Activated CD4-positive, alpha-beta T cell treated with anti-CD3 and anti-CD28 coated beads, Interleukin-2, amount 10 ng/mL, durations not matched to agents 7 days and 5 days (primary cell): ENCODE data around the gene RBPJ. TPM values are rescaled to one million over a fixed set of nuclear protein-coding genes. Genes with fewer than 3 reads are reported as not detected.
"Not testable (repeated sequence)": the region's sequence is repeated elsewhere in the genome, so short reads cannot be mapped to it uniquely, and the experiment has no call there.

Experiments
- CTCF ChIA-PET: fragments of 350-600 bp; sonication (Branson Sonifier 250); formaldehyde crosslinking; loops from one replicate; lab custom pipeline; 2021; ENCODE audit warnings: antibody characterized with exemption; lab: Charles Lee
- POLR2A ChIA-PET: fragments of 350-600 bp; sonication (Branson Sonifier 250); formaldehyde crosslinking; loops from one replicate; lab custom pipeline; 2021; ENCODE audit warnings: antibody characterized with exemption; lab: Charles Lee
- DNase-seq: peaks from one replicate; pipeline ENCODE4 v3.0.0-alpha.2; 2020
- H3K27ac Mint-ChIP-seq: one replicate; pipeline ENCODE4 v1.8.0; 2021; ENCODE audit warnings: mild to moderate bottlenecking, moderate library complexity, mixed read lengths
- H3K27me3 Mint-ChIP-seq: one replicate; pipeline ENCODE4 v1.8.0; 2021; ENCODE audit warnings: mixed read lengths
- H3K36me3 Mint-ChIP-seq: one replicate; pipeline ENCODE4 v1.8.0; 2021; ENCODE audit warnings: low read depth, mixed read lengths
- H3K4me1 Mint-ChIP-seq: one replicate; pipeline ENCODE4 v1.8.0; 2021; ENCODE audit warnings: mixed read lengths
- H3K4me3 Mint-ChIP-seq: one replicate; pipeline ENCODE4 v1.8.0; 2021; ENCODE audit warnings: mild to moderate bottlenecking, moderate library complexity, mixed read lengths
- H3K9me3 Mint-ChIP-seq: one replicate; pipeline ENCODE4 v1.8.0; 2021; ENCODE audit warnings: mixed read lengths
- total RNA-seq, 2 experiments: library from RNA; stranded (reverse); gene quantifications; one replicate each; pipeline ENCODE4 v1.2.3, GENCODE V29; 2021

Gene RBPJ
- total RNA-seq, 2 experiments from 2014 or later: 66.4 to 74.9 TPM

- ChIA-PET POLR2A (no interaction called here), CTCF (interaction anchor here (0.8 kb wide), 1 partner anchor 42 kb away, joined by 3 read pairs; no protein-coding TSS in a partner anchor)
- H3K27me3 Mint-ChIP-seq: no peaks in the 10 kb centered on the region
Observed at GRCh38 chr4:26354491-26354890, 33.7 kb downstream of the RBPJ start.

GRCh38 chr4:26355392-26356052 lies 34.7 kb downstream of the RBPJ start:
- no peak overlapping the region for H3K4me3 Mint-ChIP-seq
- ChIA-PET CTCF (interaction anchor here (0.8 to 1.4 kb wide), 3 partner anchors 30 to 55 kb away, joined by 3 to 5 read pairs (median 3); no protein-coding TSS in a partner anchor), POLR2A (interaction anchor here (0.6 kb wide), 1 partner anchor 15 kb away, joined by 3 read pairs; no protein-coding TSS in a partner anchor)
- no peak for DNase-seq
- H3K27ac Mint-ChIP-seq: no peak overlapping the region
- peaks cover 14% of the 10 kb centered on the region for H3K4me1 Mint-ChIP-seq
- no peaks in the 10 kb centered on the region for H3K9me3 Mint-ChIP-seq
- peaks cover 3% of the 10 kb centered on the region for H3K36me3 Mint-ChIP-seq
- H3K27me3 Mint-ChIP-seq: no peaks in the 10 kb centered on the region

More at GRCh38 chr4:26354491-26354890, 33.7 kb downstream of the RBPJ start:
- H3K4me3 Mint-ChIP-seq: no peak overlapping the region
- peaks cover 15% of the 10 kb centered on the region for H3K4me1 Mint-ChIP-seq
- no peak for DNase-seq
- H3K27ac Mint-ChIP-seq: no peak overlapping the region
- peaks cover 3% of the 10 kb centered on the region for H3K36me3 Mint-ChIP-seq
- H3K9me3 Mint-ChIP-seq: no peaks in the 10 kb centered on the region

- DNase-seq: no peak
- H3K36me3 Mint-ChIP-seq: peaks cover 3% of the 10 kb centered on the region
- CTCF ChIA-PET: interaction anchor here (1.4 kb wide), 2 partner anchors 31 to 55 kb away, joined by 3 to 5 read pairs; no protein-coding TSS in a partner anchor
- no peak overlapping the region for H3K27ac Mint-ChIP-seq
- H3K4me1 Mint-ChIP-seq: peaks cover 17% of the 10 kb centered on the region
- no peak overlapping the region for H3K4me3 Mint-ChIP-seq
- no peaks in the 10 kb centered on the region for H3K27me3 Mint-ChIP-seq
- H3K9me3 Mint-ChIP-seq: no peaks in the 10 kb centered on the region
- POLR2A ChIA-PET: interaction anchor here (0.6 kb wide), 1 partner anchor 16 kb away, joined by 3 read pairs; no protein-coding TSS in a partner anchor
Observed at GRCh38 chr4:26356081-26356501, 35.3 kb downstream of the RBPJ start.

GRCh38 chr4:26359521-26359920 lies 38.7 kb downstream of the RBPJ start:
- H3K27me3 Mint-ChIP-seq, H3K9me3 Mint-ChIP-seq, H3K4me3 Mint-ChIP-seq, H3K36me3 Mint-ChIP-seq, POLR2A ChIA-PET, H3K27ac Mint-ChIP-seq, DNase-seq: not testable (repeated sequence)
- H3K4me1 Mint-ChIP-seq: peaks cover 33% of the 10 kb centered on the region
- CTCF ChIA-PET: interaction anchor here (0.8 kb wide), 1 partner anchor 11 kb away, joined by 3 read pairs; no protein-coding TSS in a partner anchor

GRCh38 chr4:26360273-26360672 lies 39.5 kb downstream of the RBPJ start:
- POLR2A ChIA-PET: no interaction called here
- Mint-ChIP-seq H3K9me3 (no peaks in the 10 kb centered on the region), H3K4me1 (peaks cover 31% of the 10 kb centered on the region), H3K27ac (no peak overlapping the region), H3K36me3 (peaks cover 5% of the 10 kb centered on the region), H3K4me3 (no peak overlapping the region), H3K27me3 (no peaks in the 10 kb centered on the region)
- DNase-seq: no peak
- CTCF ChIA-PET: interaction anchor here (0.6 to 2.5 kb wide), 4 partner anchors 11 to 48 kb away, joined by 3 to 9 read pairs (median 4); no protein-coding TSS in a partner anchor

- Mint-ChIP-seq H3K27me3 (no peaks in the 10 kb centered on the region), H3K36me3 (peaks cover 5% of the 10 kb centered on the region), H3K9me3 (no peaks in the 10 kb centered on the region), H3K4me1 (peaks cover 34% of the 10 kb centered on the region), H3K27ac (peak overlapping the region; percentile 55), H3K4me3 (no peak overlapping the region)
- no peak for DNase-seq
- CTCF ChIA-PET: interaction anchor here (1.0 to 2.5 kb wide), 2 partner anchors 11 to 12 kb away, joined by 4 to 9 read pairs; no protein-coding TSS in a partner anchor
- POLR2A ChIA-PET: no interaction called here
Observed at GRCh38 chr4:26360864-26361263, 40.0 kb downstream of the RBPJ start.

- no peaks in the 10 kb centered on the region for H3K27me3 Mint-ChIP-seq
- peaks cover 38% of the 10 kb centered on the region for H3K4me1 Mint-ChIP-seq
- no peak overlapping the region for H3K4me3 Mint-ChIP-seq
- H3K27ac Mint-ChIP-seq: peak overlapping the region; percentile 55
- no peak for DNase-seq
- H3K9me3 Mint-ChIP-seq: no peaks in the 10 kb centered on the region
- ChIA-PET POLR2A (no interaction called here), CTCF (interaction anchor here (2.5 kb wide), 1 partner anchor 12 kb away, joined by 9 read pairs; no protein-coding TSS in a partner anchor)
- H3K36me3 Mint-ChIP-seq: peaks cover 5% of the 10 kb centered on the region
Observed at GRCh38 chr4:26361297-26361696, 40.5 kb downstream of the RBPJ start.

- DNase-seq: no peak
- H3K9me3 Mint-ChIP-seq: no peaks in the 10 kb centered on the region
- H3K36me3 Mint-ChIP-seq: peaks cover 12% of the 10 kb centered on the region
- no peak overlapping the region for H3K4me3 Mint-ChIP-seq
- POLR2A ChIA-PET: no interaction called here
- H3K4me1 Mint-ChIP-seq: peaks cover 39% of the 10 kb centered on the region
- no peak overlapping the region for H3K27ac Mint-ChIP-seq
- CTCF ChIA-PET: interaction anchor here (0.7 to 2.5 kb wide), 2 partner anchors 14 to 25 kb away, joined by 3 to 9 read pairs; no protein-coding TSS in a partner anchor
- H3K27me3 Mint-ChIP-seq: no peaks in the 10 kb centered on the region
Observed at GRCh38 chr4:26362745-26363439, 42.1 kb downstream of the RBPJ start.

- H3K27me3 Mint-ChIP-seq: no peaks in the 10 kb centered on the region
- H3K4me1 Mint-ChIP-seq: peaks cover 49% of the 10 kb centered on the region
- ChIA-PET POLR2A (no interaction called here), CTCF (no interaction called here)
- DNase-seq: no peak
- peaks cover 23% of the 10 kb centered on the region for H3K36me3 Mint-ChIP-seq
- no peak overlapping the region for H3K4me3 Mint-ChIP-seq
- H3K9me3 Mint-ChIP-seq: no peaks in the 10 kb centered on the region
- no peak overlapping the region for H3K27ac Mint-ChIP-seq
Observed at GRCh38 chr4:26365537-26366150, 44.8 kb downstream of the RBPJ start.

GRCh38 chr4:26367811-26368210 lies 47.0 kb downstream of the RBPJ start:
- ChIA-PET CTCF (no interaction called here), POLR2A (no interaction called here)
- Mint-ChIP-seq H3K9me3 (no peaks in the 10 kb centered on the region), H3K4me3 (no peak overlapping the region), H3K27me3 (no peaks in the 10 kb centered on the region), H3K4me1 (peaks cover 45% of the 10 kb centered on the region), H3K36me3 (peaks cover 24% of the 10 kb centered on the region), H3K27ac (no peak overlapping the region)
- DNase-seq: no peak

GRCh38 chr4:26368685-26369084 lies 47.9 kb downstream of the RBPJ start:
- Mint-ChIP-seq H3K36me3 (peaks cover 24% of the 10 kb centered on the region), H3K27ac (no peak overlapping the region), H3K4me3 (no peak overlapping the region), H3K4me1 (peaks cover 48% of the 10 kb centered on the region), H3K9me3 (no peaks in the 10 kb centered on the region), H3K27me3 (no peaks in the 10 kb centered on the region)
- no peak for DNase-seq
- ChIA-PET POLR2A (no interaction called here), CTCF (interaction anchor here (1.2 kb wide), 1 partner anchor 311 kb away, joined by 4 read pairs; no protein-coding TSS in a partner anchor)

- CTCF ChIA-PET: interaction anchor here (1.2 kb wide), 1 partner anchor 312 kb away, joined by 4 read pairs; no protein-coding TSS in a partner anchor
- DNase-seq: no peak
- Mint-ChIP-seq H3K4me3 (no peak overlapping the region), H3K36me3 (peaks cover 24% of the 10 kb centered on the region), H3K4me1 (peaks cover 48% of the 10 kb centered on the region), H3K9me3 (no peaks in the 10 kb centered on the region), H3K27me3 (no peaks in the 10 kb centered on the region), H3K27ac (no peak overlapping the region)
- POLR2A ChIA-PET: no interaction called here
Observed at GRCh38 chr4:26369132-26369531, 48.3 kb downstream of the RBPJ start.
